ENCODE results near the gene FNDC3B.

The FNDC3B gene

GRCh38 chr3:172173316-172174254, 134.2 kb downstream of the FNDC3B start:
- DNase-seq (peak in 1 of 2 donors; percentile 10), ATAC-seq (peak; percentile 42)
- H3K4me1 Mint-ChIP-seq = peaks cover 17% of the 10 kb centered on the region
- H3K4me3 Mint-ChIP-seq = no peak overlapping the region
- H3K9me3 Mint-ChIP-seq = no peaks in the 10 kb centered on the region
- H3K27ac Mint-ChIP-seq = no peak overlapping the region
- H3K27me3 Mint-ChIP-seq = no peaks in the 10 kb centered on the region

- Mint-ChIP-seq H3K27ac (peak overlapping the region in 1 of 2 donors; percentile 69), H3K9me3 (no peaks in the 10 kb centered on the region), H3K27me3 (no peaks in the 10 kb centered on the region), H3K4me3 (no peak overlapping the region), H3K4me1 (peaks cover 11% of the 10 kb centered on the region)
- DNase-seq = no peak
- no peak for ATAC-seq
Observed at GRCh38 chr3:172174513-172175253, 135.3 kb downstream of the FNDC3B start.

GRCh38 chr3:172175254-172175599, 135.8 kb downstream of the FNDC3B start:
- Mint-ChIP-seq H3K4me3 (no peak overlapping the region), H3K27ac (peak overlapping the region in 1 of 2 donors; percentile 69), H3K4me1 (peaks cover 17% of the 10 kb centered on the region), H3K27me3 (no peaks in the 10 kb centered on the region), H3K9me3 (no peaks in the 10 kb centered on the region)
- no peak for ATAC-seq
- DNase-seq = no peak

- no peak overlapping the region for H3K27ac Mint-ChIP-seq
- ATAC-seq (no peak), DNase-seq (no peak)
- H3K9me3 Mint-ChIP-seq = no peaks in the 10 kb centered on the region
- H3K4me3 Mint-ChIP-seq = no peak overlapping the region
- H3K4me1 Mint-ChIP-seq = peaks cover 23% of the 10 kb centered on the region
- no peaks in the 10 kb centered on the region for H3K27me3 Mint-ChIP-seq
Observed at GRCh38 chr3:172176061-172176770, 136.8 kb downstream of the FNDC3B start.

- H3K4me1 Mint-ChIP-seq = peaks cover 23% of the 10 kb centered on the region
- no peak overlapping the region for H3K27ac Mint-ChIP-seq
- H3K4me3 Mint-ChIP-seq = no peak overlapping the region
- DNase-seq (no peak), ATAC-seq (no peak)
- no peaks in the 10 kb centered on the region for H3K9me3 Mint-ChIP-seq
- no peaks in the 10 kb centered on the region for H3K27me3 Mint-ChIP-seq
Observed at GRCh38 chr3:172177046-172177445, 137.7 kb downstream of the FNDC3B start.

GRCh38 chr3:172177803-172178316, 138.5 kb downstream of the FNDC3B start:
- Mint-ChIP-seq H3K27me3 (no peaks in the 10 kb centered on the region), H3K4me1 (peaks cover 27% of the 10 kb centered on the region), H3K9me3 (no peaks in the 10 kb centered on the region), H3K27ac (peak overlapping the region in 1 of 2 donors; percentile 86), H3K4me3 (no peak overlapping the region)
- DNase-seq (no peak), ATAC-seq (no peak)

- no peak for ATAC-seq
- H3K27ac Mint-ChIP-seq = no peak overlapping the region
Observed at GRCh38 chr3:172179680-172180399, 140.5 kb downstream of the FNDC3B start.

GRCh38 chr3:172180473-172180872, 141.1 kb downstream of the FNDC3B start:
- H3K9me3 Mint-ChIP-seq = no peaks in the 10 kb centered on the region
- H3K4me3 Mint-ChIP-seq = no peak overlapping the region
- H3K27me3 Mint-ChIP-seq = no peaks in the 10 kb centered on the region
- no peak for DNase-seq
- ATAC-seq = no peak
- H3K27ac Mint-ChIP-seq = no peak overlapping the region
- H3K4me1 Mint-ChIP-seq = peaks cover 37% of the 10 kb centered on the region

More at GRCh38 chr3:172179680-172180399, 140.5 kb downstream of the FNDC3B start:
- Mint-ChIP-seq H3K27me3 (no peaks in the 10 kb centered on the region), H3K4me3 (no peak overlapping the region), H3K4me1 (peaks cover 37% of the 10 kb centered on the region), H3K9me3 (no peaks in the 10 kb centered on the region)
- no peak for DNase-seq

- no peak overlapping the region for H3K4me3 Mint-ChIP-seq
- peaks cover 37% of the 10 kb centered on the region for H3K4me1 Mint-ChIP-seq
- no peaks in the 10 kb centered on the region for H3K9me3 Mint-ChIP-seq
- H3K27ac Mint-ChIP-seq = peak overlapping the region in 1 of 2 donors; percentile 44
- DNase-seq = peak in 1 of 2 donors; percentile 8
- no peaks in the 10 kb centered on the region for H3K27me3 Mint-ChIP-seq
- ATAC-seq = peak; percentile 58
Observed at GRCh38 chr3:172181932-172182586, 142.7 kb downstream of the FNDC3B start.

- no peak for ATAC-seq
- Mint-ChIP-seq H3K27me3 (no peaks in the 10 kb centered on the region), H3K4me3 (no peak overlapping the region), H3K27ac (no peak overlapping the region), H3K9me3 (no peaks in the 10 kb centered on the region), H3K4me1 (peaks cover 37% of the 10 kb centered on the region)
- DNase-seq = no peak
Observed at GRCh38 chr3:172182797-172183196, 143.4 kb downstream of the FNDC3B start.

GRCh38 chr3:172184106-172184822, 144.9 kb downstream of the FNDC3B start:
- Mint-ChIP-seq H3K27me3 (no peaks in the 10 kb centered on the region), H3K4me3 (no peak overlapping the region), H3K9me3 (no peaks in the 10 kb centered on the region), H3K27ac (peak overlapping the region in 1 of 2 donors; percentile 62), H3K4me1 (peaks cover 37% of the 10 kb centered on the region)
- ATAC-seq (peak; percentile 71), DNase-seq (no peak)

- no peak overlapping the region for H3K4me3 Mint-ChIP-seq
- no peaks in the 10 kb centered on the region for H3K9me3 Mint-ChIP-seq
- H3K27me3 Mint-ChIP-seq = no peaks in the 10 kb centered on the region
- no peak for ATAC-seq
- H3K27ac Mint-ChIP-seq = no peak overlapping the region
- no peak for DNase-seq
- H3K4me1 Mint-ChIP-seq = peaks cover 24% of the 10 kb centered on the region
Observed at GRCh38 chr3:172185907-172186306, 146.5 kb downstream of the FNDC3B start.

GRCh38 chr3:172186607-172187006, 147.2 kb downstream of the FNDC3B start:
- H3K4me1 Mint-ChIP-seq = peaks cover 24% of the 10 kb centered on the region
- ATAC-seq = no peak
- H3K9me3 Mint-ChIP-seq = no peaks in the 10 kb centered on the region
- H3K27me3 Mint-ChIP-seq = no peaks in the 10 kb centered on the region
- no peak for DNase-seq
- no peak overlapping the region for H3K27ac Mint-ChIP-seq
- H3K4me3 Mint-ChIP-seq = no peak overlapping the region

GRCh38 chr3:172187511-172187910, 148.1 kb downstream of the FNDC3B start:
- DNase-seq (no peak), ATAC-seq (no peak)
- no peaks in the 10 kb centered on the region for H3K27me3 Mint-ChIP-seq
- H3K27ac Mint-ChIP-seq = no peak overlapping the region
- H3K4me1 Mint-ChIP-seq = peaks cover 16% of the 10 kb centered on the region
- H3K4me3 Mint-ChIP-seq = no peak overlapping the region
- no peaks in the 10 kb centered on the region for H3K9me3 Mint-ChIP-seq

All from stimulated activated naive CD8-positive, alpha-beta T cell treated with anti-CD3 and anti-CD28 coated beads, Interleukin-15, amount 100 ng/mL, for 72 hours (primary cell).